ENCODE measurements around the gene TSSK3. TPM values are rescaled to one million over a fixed set of nuclear protein-coding genes. Genes with fewer than 3 reads are reported as not detected.

TSSK3 gene
- total RNA-seq, 1 experiment from 2014 or later, result 1.6 TPM

- H4K5ac ChIP-seq (ENCODE audit: insufficient read length, low read depth, low read length), result no peak overlapping the region
- no peak overlapping the region for H2BK20ac ChIP-seq (ENCODE audit: low read depth, low read length, poor library complexity, severe bottlenecking)
- H3K36me3 Mint-ChIP-seq (ENCODE audit: insufficient read depth in 1 of 3, low read depth in 3 of 3), result peaks cover 8 to 18% (median 13%) of the 10 kb centered on the region in 3 experiments
- H2BK5ac ChIP-seq (ENCODE audit: insufficient read length, low read length), result no peak overlapping the region
- H3K23me2 ChIP-seq (ENCODE audit: insufficient read length, low read depth, low read length, poor library complexity, severe bottlenecking), result peaks cover 4% of the 10 kb centered on the region
- H3K18ac ChIP-seq (ENCODE audit: insufficient read length, low read depth, low read length), result no peak overlapping the region
- no peak overlapping the region for H3K56ac ChIP-seq (ENCODE audit: insufficient read length, low read depth, low read length)
- DNase-seq, result no peak
- H3K27ac Mint-ChIP-seq, result no peak overlapping the region
- no peak overlapping the region for H3T11ph ChIP-seq (ENCODE audit: low read length)
- no peak overlapping the region for H3K14ac ChIP-seq (ENCODE audit: insufficient read depth, low read length)
- H4K91ac ChIP-seq (ENCODE audit: insufficient read length, low read depth, low read length), result no peak overlapping the region
- H3K79me2 ChIP-seq (ENCODE audit: insufficient read depth, low read length), result no peaks in the 10 kb centered on the region; the same call in 1 of the 2 replicates
- H4K8ac ChIP-seq (replicated peaks; ENCODE audit: insufficient read length, low read depth, low read length), result no peak overlapping the region
- no peaks in the 10 kb centered on the region for H3K27me3 Mint-ChIP-seq (ENCODE audit: low read depth)
- H3K9me3 Mint-ChIP-seq, result peaks cover 4 to 8% of the 10 kb centered on the region in 2 experiments; a peak in 4 of 5 replicates
- no peak overlapping the region for H2BK15ac ChIP-seq (ENCODE audit: low read depth, low read length)
- no peak overlapping the region for H3K4ac ChIP-seq (ENCODE audit: low read depth, low read length)
- no CpG with 5 or more reads among the region's 2 CpGs for WGBS (ENCODE audit: extremely low coverage, insufficient read length, low lambda C conversion rate)
- no peak overlapping the region for H3K27ac ChIP-seq (ENCODE audit: insufficient read length, low read depth, low read length)
- H2AK5ac ChIP-seq (ENCODE audit: insufficient read length, low read length), result no peak overlapping the region
- H3K23ac ChIP-seq (ENCODE audit: insufficient read length, low read depth, low read length), result no peak overlapping the region
- no peak overlapping the region for H3K4me3 Mint-ChIP-seq
- no peak overlapping the region for H2BK12ac ChIP-seq (ENCODE audit: insufficient read length, low read depth, low read length)
- peaks cover 15 to 17% of the 10 kb centered on the region in 2 experiments for H3K4me1 Mint-ChIP-seq
- no peak overlapping the region for H2AFZ ChIP-seq (ENCODE audit: low read length)
- peaks cover 1% of the 10 kb centered on the region; the same call in 1 of the 2 replicates for H3K4me1 ChIP-seq (ENCODE audit: insufficient read depth, low read length)
- no peaks in the 10 kb centered on the region for H4K20me1 ChIP-seq (ENCODE audit: control insufficient read depth, insufficient read depth, insufficient read length)
- no peak overlapping the region for H3K9ac ChIP-seq (ENCODE audit: extremely low read depth, insufficient read length, low read length)
- H2BK120ac ChIP-seq (ENCODE audit: low read depth, low read length, poor library complexity, severe bottlenecking), result no peak overlapping the region
- H3K4me2 ChIP-seq (ENCODE audit: insufficient read depth, insufficient read length, low read length), result no peak overlapping the region
- no peaks in the 10 kb centered on the region for H3K9me3 ChIP-seq (ENCODE audit: control insufficient read depth, low read depth, low read length)
- TF ChIP-seq CTCF (conservative IDR thresholded peaks at IDR 0.05), result no peak
- no peaks in the 10 kb centered on the region for H3K27me3 ChIP-seq (ENCODE audit: insufficient read depth, low read length)
- no peaks in the 10 kb centered on the region for H3K79me1 ChIP-seq (ENCODE audit: insufficient read depth, low read depth, low read length, poor library complexity, severe bottlenecking)
Observed at GRCh38 chr1:32398401-32398800, 36.1 kb downstream of the TSSK3 start.

All from H9 (cell line).